DMS153 (cell line): Measurements from ENCODE around the gene PLXNB3.

Experiments
- DNase-seq: peaks from one replicate; lab custom pipeline; 2025; lab: John Stamatoyannopoulos, UW

PLXNB3 gene

GRCh38 chrX:153774576-153775292 lies 10.7 kb downstream of the PLXNB3 start:
- DNase-seq: no peak

GRCh38 chrX:153775293-153776119 lies 11.5 kb downstream of the PLXNB3 start:
- DNase-seq: no peak

- DNase-seq: no peak
These were observed 12.1 kb downstream of the PLXNB3 start for GRCh38 chrX:153776120-153776599.

- no peak for DNase-seq
These were observed 12.6 kb downstream of the PLXNB3 start for GRCh38 chrX:153776611-153777045.

- DNase-seq: no peak
These were observed 13.4 kb downstream of the PLXNB3 start for GRCh38 chrX:153777261-153778090.

DNA sequence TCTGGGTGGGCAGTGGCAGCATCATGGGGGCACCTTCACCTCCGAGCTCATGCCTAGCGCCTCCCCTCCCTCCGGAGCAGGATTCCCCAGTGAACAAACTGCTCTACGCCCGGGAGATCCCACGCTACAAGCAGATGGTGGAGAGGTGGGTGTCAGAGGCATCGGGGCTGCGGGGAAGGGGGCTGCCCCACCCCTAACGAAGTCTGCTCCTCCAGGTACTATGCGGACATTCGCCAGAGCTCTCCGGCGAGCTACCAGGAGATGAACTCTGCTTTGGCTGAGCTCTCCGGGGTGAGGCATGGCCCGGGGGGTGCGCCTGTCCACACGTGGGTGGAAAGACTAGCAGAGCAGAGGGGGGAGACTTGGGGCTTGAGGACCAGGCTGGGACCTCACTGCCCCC lies 14.1 kb downstream of the PLXNB3 start:
- DNase-seq: no peak

DNA sequence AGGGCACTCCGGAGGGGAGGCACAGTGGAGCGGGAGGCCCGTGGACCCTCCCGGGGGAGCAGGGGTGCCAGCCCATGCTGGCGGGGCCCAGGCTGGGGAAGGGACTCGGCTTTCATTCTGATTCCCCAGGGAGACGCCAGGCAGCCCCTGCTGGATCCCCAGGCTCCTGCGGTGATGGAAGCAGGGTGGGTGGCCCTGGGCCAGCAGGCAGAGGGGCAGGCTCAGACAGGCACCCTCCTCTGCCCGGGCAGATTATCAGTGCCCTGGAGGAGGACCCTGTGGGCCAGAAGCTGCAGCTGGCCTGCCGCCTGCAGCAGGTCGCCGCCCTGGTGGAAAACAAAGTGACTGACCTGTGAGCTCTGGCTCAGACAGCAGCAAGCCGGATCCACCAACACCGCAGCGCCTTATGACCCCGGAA lies 14.6 kb downstream of the PLXNB3 start:
- DNase-seq: no peak

GRCh38 chrX:153779891-153780677 lies 16.0 kb downstream of the PLXNB3 start:
- DNase-seq: peak; percentile 26

DNA sequence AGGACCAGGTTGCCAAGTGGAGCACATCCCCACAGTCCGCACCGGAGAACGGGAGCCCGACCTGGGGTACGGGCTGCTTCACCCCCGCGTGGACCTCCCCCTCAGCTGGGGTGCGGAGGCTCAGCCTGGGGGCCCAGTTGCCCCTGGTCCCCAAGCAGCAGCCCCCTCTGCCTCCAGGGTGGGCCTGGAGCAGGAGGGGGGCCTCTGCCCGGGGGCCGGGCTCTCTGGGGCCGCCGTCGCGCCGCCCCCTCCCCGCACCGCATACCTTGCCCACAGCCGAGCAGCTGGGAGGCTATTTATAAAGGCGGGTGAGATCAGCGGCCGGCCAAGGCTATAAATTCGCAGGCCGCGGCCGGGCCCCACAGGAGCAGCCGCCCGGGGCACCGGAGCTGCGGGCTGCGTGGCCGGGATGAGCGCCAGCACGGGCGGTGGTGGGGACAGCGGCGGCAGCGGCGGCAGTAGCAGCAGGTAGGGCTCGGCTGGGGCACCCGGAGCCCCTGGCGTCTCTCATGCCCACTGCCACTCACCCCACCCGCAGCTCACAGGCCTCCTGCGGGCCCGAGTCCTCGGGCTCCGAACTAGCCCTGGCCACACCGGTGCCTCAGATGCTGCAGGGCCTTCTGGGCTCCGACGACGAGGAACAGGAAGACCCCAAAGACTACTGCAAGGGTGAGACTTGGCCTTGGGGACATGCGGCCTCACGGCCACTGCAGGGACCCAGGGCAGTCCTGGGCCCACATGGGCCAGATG lies 16.8 kb downstream of the PLXNB3 start, which contains the start of gene SRPK3:
SRPK3 (plus strand) TSS at position 364 of the 750 bp plus-strand sequence; CDS start at position 410, 46 bp downstream.
- no peak for DNase-seq

DNA sequence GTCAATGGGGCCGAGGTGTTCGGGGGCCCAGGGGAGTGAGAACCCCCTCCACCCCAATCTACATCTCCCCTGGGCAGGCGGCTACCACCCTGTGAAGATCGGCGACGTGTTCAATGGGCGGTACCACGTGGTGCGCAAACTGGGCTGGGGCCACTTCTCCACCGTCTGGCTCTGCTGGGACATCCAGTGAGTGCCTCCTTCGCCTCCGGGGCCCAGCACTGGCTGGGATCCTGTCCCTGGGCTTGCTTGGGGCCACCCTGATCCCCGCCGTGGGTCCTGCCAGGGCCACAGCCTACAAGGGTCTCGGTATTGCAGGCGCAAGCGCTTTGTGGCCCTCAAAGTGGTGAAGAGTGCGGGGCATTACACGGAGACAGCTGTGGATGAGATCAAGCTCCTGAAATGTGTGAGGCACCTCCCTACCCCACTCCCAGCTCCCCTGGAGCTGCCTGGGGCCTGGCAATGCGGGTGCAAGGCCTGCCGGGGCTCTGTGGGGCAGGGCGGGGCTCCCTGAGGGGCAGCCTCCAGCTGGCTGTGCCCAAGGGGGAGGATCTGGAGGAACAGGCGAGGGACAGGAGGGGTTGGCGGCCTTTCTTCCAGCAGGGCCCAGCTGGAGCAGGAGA lies 17.5 kb downstream of the PLXNB3 start:
- DNase-seq: peak; percentile 53

DNA sequence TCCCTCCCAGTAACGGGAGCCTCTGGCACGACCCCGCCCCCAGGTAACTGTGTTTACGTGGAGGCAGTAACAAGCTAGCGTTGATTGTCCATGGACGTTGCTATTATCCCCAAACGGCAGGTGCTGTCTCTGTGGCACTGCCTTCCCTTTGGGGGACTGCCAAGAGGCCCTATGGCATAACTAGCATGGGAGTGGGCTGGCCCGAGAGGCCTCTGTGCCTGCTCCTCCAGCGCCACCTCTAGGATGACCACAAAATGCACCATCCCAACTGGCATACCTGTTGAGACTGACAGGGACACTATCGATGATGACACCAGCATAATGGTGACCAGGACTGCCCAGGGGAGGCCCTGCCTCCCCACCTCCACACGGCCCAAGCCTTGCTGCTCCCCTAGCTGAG lies 18.3 kb downstream of the PLXNB3 start:
- DNase-seq: peak; percentile 95

DNA sequence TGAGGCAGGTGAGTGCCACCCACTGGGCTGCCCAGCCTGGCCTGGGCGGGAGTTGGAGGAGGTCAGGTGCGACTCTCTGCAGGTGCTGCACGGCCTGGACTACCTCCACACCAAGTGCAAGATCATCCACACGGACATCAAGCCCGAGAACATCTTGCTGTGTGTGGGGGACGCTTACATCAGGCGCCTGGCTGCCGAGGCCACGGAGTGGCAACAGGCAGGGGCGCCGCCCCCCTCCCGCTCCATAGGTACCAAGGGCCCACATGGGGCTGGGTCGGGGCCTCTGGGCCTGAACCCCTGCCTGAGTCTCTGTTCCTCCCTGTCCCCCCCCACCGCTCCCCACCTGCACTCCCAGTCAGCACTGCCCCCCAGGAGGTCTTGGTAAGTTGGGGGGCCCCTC lies 18.8 kb downstream of the PLXNB3 start:
- DNase-seq: no peak

DNA sequence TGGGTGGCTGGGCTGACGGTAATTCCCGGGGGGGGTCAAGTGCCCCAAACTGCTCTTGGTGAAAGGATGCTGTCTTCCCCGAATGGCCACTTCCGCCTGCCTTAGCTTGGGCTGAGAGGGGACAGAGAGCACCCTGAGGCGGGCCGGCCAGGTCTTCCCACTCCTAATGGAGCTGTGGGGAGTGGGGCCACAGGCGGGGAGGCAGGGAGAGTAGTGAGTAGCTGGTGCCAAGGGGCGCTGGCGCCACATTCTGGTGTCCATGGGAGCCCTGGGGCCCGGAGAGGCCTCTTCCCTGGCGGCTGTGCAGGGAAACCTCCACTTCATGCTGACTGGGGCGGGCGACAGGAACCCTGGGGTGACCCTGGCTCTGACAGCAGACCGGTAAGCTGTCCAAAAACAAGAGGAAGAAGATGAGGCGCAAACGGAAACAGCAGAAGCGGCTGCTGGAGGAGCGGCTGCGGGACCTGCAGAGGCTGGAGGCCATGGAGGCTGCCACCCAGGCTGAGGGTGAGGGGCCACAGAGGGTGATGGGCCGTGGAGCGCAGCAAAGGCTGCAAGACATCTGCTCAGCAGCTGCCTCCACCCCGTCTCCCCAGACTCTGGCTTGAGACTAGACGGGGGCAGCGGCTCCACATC lies 19.4 kb downstream of the PLXNB3 start:
- no peak for DNase-seq

DNA sequence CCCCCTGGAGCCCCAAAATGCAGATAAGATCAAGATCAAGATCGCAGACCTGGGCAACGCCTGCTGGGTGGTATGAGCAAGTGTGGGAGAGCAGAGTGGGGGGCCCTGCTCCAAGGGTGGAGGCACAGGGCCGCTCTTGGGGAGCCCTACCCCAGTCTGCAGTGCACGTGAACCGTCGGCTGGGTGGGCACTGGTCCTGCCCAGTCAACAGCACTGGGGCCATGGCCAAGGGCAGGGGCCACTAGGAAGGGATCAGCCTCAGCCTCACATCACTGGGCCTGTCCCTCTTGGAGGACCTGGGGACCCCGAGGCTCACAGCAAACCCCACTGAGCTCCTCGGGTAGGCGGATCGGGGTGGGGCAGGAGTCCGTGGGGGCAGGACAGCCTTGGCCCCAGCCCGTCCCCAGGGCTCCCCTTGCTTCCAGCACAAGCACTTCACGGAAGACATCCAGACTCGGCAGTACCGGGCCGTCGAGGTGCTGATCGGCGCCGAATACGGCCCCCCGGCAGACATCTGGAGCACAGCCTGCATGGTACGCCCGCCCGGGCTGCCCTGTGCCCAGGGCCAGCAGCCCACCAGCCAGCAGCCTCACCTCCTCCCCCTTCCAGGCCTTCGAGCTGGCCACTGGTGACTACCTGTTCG lies 20.4 kb downstream of the PLXNB3 start:
- DNase-seq: no peak

GRCh38 chrX:153786669-153787068 lies 22.6 kb downstream of the PLXNB3 start:
- no peak for DNase-seq

GRCh38 chrX:153789654-153790053 lies 25.6 kb downstream of the PLXNB3 start:
- no peak for DNase-seq

GRCh38 chrX:153791104-153791852 lies 27.2 kb downstream of the PLXNB3 start:
- DNase-seq: no peak

DNA sequence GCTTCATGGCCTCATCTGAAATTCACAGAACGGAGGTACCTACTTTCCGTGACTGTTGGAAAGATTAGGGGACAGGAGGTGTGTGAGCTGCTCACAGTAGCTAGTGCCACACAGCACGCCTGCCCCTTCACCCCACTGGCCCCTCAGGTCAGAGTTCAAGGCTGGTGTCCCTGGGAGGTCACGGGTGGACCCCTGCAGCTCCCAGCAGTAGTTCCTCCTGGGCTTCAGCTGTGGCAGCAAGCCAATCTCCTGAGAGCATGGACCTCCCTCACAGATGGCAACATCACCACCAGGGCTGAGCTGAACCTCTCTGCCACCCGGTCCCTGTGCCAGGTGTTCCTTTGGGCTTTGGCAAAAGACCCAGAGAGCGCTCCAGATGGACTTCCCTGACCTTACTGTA lies 28.3 kb downstream of the PLXNB3 start:
- DNase-seq: no peak
